A673 (cell line): ENCODE results near the gene RBP3. TPM values are rescaled to one million over a fixed set of nuclear protein-coding genes. Genes with fewer than 3 reads are reported as not detected.

ENCODE experiments used
- BruUV-seq: library from RNA; stranded (reverse); fragments of 400-500 nt; replicated peaks from 2 replicates; lab custom pipeline; 2021; lab: Mats Ljungman, UMichigan
- CTCF ChIA-PET: fragments of 300-600 bp; sonication (Branson Sonifier 250); formaldehyde crosslinking; loops from one replicate; lab custom pipeline; 2022; ENCODE audit warnings: antibody characterized with exemption; lab: Charles Lee
- POLR2A ChIA-PET: fragments of 300-600 bp; sonication (Branson Sonifier 250); formaldehyde crosslinking; loops from one replicate; lab custom pipeline; 2022; ENCODE audit warnings: antibody characterized with exemption; ENCODE audit not compliant: low non-redundant PET; lab: Charles Lee
- DNase-seq: peaks from one replicate; pipeline ENCODE4 v3.0.0-alpha.2; 2015; ENCODE audit warnings: low spot score
- H3K27ac ChIP-seq: fragments of 200-600 bp; sonication (generic); 2 replicates; pipeline ENCODE4 v1.5.1; 2016; ENCODE audit warnings: mixed run types, low read depth, mild to moderate bottlenecking, mixed read lengths, antibody characterized with exemption, low read length; ENCODE audit not compliant: poor library complexity, severe bottlenecking
- H3K27me3 ChIP-seq: fragments of 200-600 bp; sonication (generic); replicated peaks from 2 replicates; pipeline ENCODE4 v1.6.1; 2017; ENCODE audit warnings: mixed run types, low read depth, mild to moderate bottlenecking, mixed read lengths, antibody characterized with exemption, low read length; ENCODE audit not compliant: insufficient read depth, poor library complexity
- H3K36me3 ChIP-seq: fragments of 200-600 bp; sonication (generic); 2 replicates; pipeline ENCODE4 v1.6.1; 2016; ENCODE audit warnings: mixed run types, mild to moderate bottlenecking, mixed read lengths, antibody characterized with exemption, low read length; ENCODE audit not compliant: insufficient read depth, poor library complexity, severe bottlenecking
- H3K4me1 ChIP-seq: fragments of 200-600 bp; sonication (generic); 2 replicates; pipeline ENCODE4 v1.6.1; 2017; ENCODE audit warnings: mixed run types, mild to moderate bottlenecking, mixed read lengths, antibody characterized with exemption, low read length; ENCODE audit not compliant: insufficient read depth, poor library complexity, severe bottlenecking
- H3K4me3 ChIP-seq: fragments of 200-600 bp; sonication (generic); 2 replicates; pipeline ENCODE4 v1.5.1; 2016; ENCODE audit warnings: low read depth, mixed run types, mild to moderate bottlenecking, mixed read lengths, low read length; ENCODE audit not compliant: poor library complexity, severe bottlenecking
- H3K9me3 ChIP-seq: fragments of 200-600 bp; sonication (generic); 2 replicates; pipeline ENCODE4 v1.6.1; 2016; ENCODE audit warnings: mixed run types, low read depth, mild to moderate bottlenecking, mixed read lengths, antibody characterized with exemption, low read length; ENCODE audit not compliant: poor library complexity, severe bottlenecking
- EZH2 ChIP-seq: fragments of 200-600 bp; sonication (generic); IDR thresholded peaks from 2 replicates; pipeline ENCODE4 v1.6.1; 2017; ENCODE audit warnings: borderline replicate concordance, low read depth, mild to moderate bottlenecking, mixed read lengths, antibody characterized with exemption, low read length; ENCODE audit not compliant: poor library complexity, severe bottlenecking
- intact Hi-C: fragments of 100-400 bp; cut with micrococcal nuclease; formaldehyde crosslinking; loops from one replicate; pipeline ENCODE4 v1.10.0; 2022; ENCODE audit not compliant: unreplicated experiment
- total RNA-seq: library from RNA; stranded (reverse); gene quantifications from 2 replicates; pipeline ENCODE4 v1.2.3, GENCODE V29; 2021
- TF ChIP-seq, protein P1 (sequence below): fragments of 300-800, 200-600 bp; sonication (generic); conservative IDR thresholded peaks from 2 replicates; pipeline ENCODE4 v1.5.1; 2017; ENCODE audit warnings: low read depth, mild to moderate bottlenecking, antibody characterized with exemption, low read length, moderate library complexity, mixed read lengths

Gene RBP3
- total RNA-seq, 1 experiment from 2014 or later = not detected

DNA sequence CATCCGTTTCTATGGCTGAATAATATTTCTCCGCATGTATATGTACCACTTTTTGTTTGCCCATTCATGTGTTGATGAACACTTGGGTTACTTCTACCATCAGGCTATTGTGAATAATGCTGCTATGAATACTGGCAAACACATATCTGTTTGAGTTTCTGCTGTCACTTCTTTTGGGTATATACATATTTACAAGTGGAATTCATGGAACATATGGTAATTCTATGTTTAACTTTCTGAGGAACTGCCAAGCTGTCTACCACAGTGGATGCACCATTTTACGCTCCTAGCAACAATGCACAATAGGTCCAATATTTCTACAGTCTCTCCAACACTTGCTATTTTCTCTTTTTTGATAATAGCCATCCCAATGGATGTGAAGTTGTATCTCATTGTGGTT, 41.5 kb downstream of the RBP3 start:
- H3K9me3 ChIP-seq = no peaks in the 10 kb centered on the region
- ChIA-PET POLR2A (no interaction called here), CTCF (no interaction called here)
- H3K4me3 ChIP-seq = no peak overlapping the region
- H3K4me1 ChIP-seq = no peaks in the 10 kb centered on the region
- intact Hi-C loops = no loop called here
- peaks cover 43% of the 10 kb centered on the region for H3K27me3 ChIP-seq
- TF ChIP-seq, protein P1, sequence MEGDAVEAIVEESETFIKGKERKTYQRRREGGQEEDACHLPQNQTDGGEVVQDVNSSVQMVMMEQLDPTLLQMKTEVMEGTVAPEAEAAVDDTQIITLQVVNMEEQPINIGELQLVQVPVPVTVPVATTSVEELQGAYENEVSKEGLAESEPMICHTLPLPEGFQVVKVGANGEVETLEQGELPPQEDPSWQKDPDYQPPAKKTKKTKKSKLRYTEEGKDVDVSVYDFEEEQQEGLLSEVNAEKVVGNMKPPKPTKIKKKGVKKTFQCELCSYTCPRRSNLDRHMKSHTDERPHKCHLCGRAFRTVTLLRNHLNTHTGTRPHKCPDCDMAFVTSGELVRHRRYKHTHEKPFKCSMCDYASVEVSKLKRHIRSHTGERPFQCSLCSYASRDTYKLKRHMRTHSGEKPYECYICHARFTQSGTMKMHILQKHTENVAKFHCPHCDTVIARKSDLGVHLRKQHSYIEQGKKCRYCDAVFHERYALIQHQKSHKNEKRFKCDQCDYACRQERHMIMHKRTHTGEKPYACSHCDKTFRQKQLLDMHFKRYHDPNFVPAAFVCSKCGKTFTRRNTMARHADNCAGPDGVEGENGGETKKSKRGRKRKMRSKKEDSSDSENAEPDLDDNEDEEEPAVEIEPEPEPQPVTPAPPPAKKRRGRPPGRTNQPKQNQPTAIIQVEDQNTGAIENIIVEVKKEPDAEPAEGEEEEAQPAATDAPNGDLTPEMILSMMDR = no peak
- TF ChIP-seq EZH2 = no peak
- no TSS peak for BruUV-seq
- no peak for DNase-seq
- no peak overlapping the region for H3K27ac ChIP-seq
- H3K36me3 ChIP-seq = no peaks in the 10 kb centered on the region

DNA sequence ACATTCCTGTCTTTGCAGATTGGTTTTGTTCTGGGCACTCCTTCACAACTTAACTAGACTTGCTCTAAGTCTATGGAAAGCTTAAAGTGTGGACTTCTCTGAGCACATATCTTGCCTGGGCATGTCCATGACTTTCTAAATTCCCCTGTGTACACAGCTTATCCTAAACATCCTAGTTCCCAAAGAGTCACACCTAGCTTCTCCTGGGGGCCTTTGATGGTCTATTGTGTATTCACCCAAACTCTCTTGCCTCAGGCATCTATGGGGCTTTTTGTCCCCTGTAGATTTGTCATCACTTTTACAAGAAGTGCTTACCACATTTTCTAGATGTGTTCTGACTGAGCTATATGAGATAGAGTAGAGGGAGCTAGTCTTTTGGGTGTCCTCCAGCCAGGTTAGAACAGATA, 48.2 kb downstream of the RBP3 start:
- intact Hi-C loops = no loop called here
- TF ChIP-seq, protein P1 = no peak
- no peak for TF ChIP-seq EZH2
- no peak overlapping the region for H3K27ac ChIP-seq
- no peaks in the 10 kb centered on the region for H3K9me3 ChIP-seq
- DNase-seq = no peak
- POLR2A ChIA-PET = no interaction called here
- no peaks in the 10 kb centered on the region for H3K36me3 ChIP-seq
- no peak overlapping the region for H3K4me3 ChIP-seq
- CTCF ChIA-PET = no interaction called here
- BruUV-seq = no TSS peak
- H3K4me1 ChIP-seq = no peaks in the 10 kb centered on the region
- H3K27me3 ChIP-seq = peaks cover 43% of the 10 kb centered on the region

DNA sequence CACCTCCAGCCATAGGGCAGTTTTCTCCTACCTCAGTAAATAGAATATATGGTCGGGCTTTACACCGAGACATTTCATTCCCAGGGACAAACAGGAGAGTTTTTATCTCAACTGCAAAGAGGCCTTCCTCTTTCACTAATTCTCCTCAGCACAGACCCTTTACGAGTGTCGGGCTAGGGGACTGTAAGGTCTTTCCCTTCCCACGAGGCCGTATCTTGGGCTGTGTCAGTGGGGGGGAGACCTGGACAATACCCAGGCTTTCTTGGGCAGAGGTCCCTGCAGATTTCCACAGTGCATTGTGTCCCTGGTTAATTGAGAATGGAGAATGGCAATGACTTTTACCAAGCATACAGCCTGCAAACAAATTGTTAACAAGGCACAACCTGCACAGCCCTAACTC, 49.1 kb downstream of the RBP3 start:
- no TSS peak for BruUV-seq
- no peak for DNase-seq
- H3K27ac ChIP-seq = no peak overlapping the region
- CTCF ChIA-PET = no interaction called here
- intact Hi-C loops = no loop called here
- TF ChIP-seq, protein P1 = no peak
- no peak for TF ChIP-seq EZH2
- H3K4me1 ChIP-seq = no peaks in the 10 kb centered on the region
- no peaks in the 10 kb centered on the region for H3K9me3 ChIP-seq
- H3K4me3 ChIP-seq = no peak overlapping the region
- no peaks in the 10 kb centered on the region for H3K36me3 ChIP-seq
- H3K27me3 ChIP-seq = peaks cover 38% of the 10 kb centered on the region
- POLR2A ChIA-PET = no interaction called here
